SK-N-MC (cell line): Measurements from ENCODE around the gene EIF5A.

Experiments used
- FOXP2 ChIP-seq: optimal IDR thresholded peaks from 2 replicates; pipeline ENCODE3; 2011; ENCODE audit warnings: mild to moderate bottlenecking, moderate library complexity; ENCODE audit not compliant: insufficient read depth; ENCODE audit errors: extremely low read length, control extremely low read depth
- POLR2AphosphoS5 ChIP-seq: IDR thresholded peaks from 2 replicates; pipeline ENCODE4 v1.6.1; 2012; ENCODE audit warnings: mild to moderate bottlenecking, low read depth, low read length, borderline replicate concordance

DNA sequence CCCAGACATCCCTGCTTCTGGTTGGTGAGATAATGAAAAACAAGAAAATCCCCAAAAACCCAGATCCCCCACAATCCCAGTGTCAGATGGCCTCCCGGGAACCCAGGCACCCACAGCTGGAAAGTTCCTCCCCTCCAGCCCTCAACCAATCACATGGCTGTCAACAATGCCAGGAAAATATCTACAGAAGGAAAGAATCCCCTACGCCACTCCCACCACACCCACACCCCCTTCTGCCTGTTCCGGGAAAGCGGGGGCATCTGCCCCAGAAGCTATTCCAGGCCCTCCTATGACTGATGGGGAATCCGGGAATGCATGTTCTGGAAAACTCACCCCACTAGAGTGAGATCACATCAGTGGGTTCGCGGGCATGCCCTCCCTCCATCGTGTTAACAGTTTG, 49.3 kb downstream of the EIF5A start:
- TF ChIP-seq FOXP2 (no peak), POLR2AphosphoS5 (no peak)
